Activated gamma-delta T cell (primary cell): ENCODE measurements around the gene EYS.

ENCODE experiments used
- DNase-seq: peaks from one replicate; lab custom pipeline; 2025; lab: John Stamatoyannopoulos, UW

The EYS gene

GRCh38 chr6:64838726-64839125 is 868.3 kb downstream of the EYS start:
- DNase-seq, result no peak

DNA sequence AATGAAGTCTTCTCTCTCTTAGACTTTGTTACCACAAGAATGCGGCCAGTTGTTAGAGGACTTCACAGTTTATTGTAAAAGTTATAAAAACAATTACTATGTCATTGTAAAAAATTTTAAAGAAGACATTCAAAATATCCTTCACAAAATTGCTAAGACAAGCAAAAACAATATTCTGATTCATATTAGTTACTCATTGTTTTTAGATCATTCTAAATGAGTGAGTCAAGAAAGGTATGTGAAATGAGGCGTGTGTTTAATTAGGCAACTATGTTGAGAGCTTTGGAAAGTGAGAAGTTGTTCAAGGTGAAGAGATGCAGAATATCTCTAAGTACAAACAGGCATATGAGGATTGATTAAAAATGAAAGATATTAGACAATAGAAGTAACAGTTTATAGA is 875.3 kb downstream of the EYS start:
- no peak for DNase-seq

DNA sequence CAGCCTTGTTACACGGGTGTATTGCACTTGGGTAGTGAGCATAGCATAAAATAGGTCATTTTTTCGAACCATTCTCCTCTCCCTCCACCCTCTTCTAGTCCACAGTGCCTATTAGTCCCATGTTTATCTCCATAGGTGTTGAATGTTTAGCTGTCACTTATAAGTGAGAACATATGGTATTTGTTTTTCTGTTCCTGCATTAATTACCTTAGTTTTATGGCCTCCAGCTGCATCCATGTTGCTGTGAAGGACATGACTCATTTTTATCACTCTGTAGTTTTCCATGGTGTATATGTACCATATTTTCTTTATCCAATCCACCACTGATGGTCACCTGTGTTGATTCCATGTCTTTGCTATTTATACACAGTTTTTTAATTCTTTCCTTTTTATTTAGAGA is 889.5 kb downstream of the EYS start:
- no peak for DNase-seq

DNA sequence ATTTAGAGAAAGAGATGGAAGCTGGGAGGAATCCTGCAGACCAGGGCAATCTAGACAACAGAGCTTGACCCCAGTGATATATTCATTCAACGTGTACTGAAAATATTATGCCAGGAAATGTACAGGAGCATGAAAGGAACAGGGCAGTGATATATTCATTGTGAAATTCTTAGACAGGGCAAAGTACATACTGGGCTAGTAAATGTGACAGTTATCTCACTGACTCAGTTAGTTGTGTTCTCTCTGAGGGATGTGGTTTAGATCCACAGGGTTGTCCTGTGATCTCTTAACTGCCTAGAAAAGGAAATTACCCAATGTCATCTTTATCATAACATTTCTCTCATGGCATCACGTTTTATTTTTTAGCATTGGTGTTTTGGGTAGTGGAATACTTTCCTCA is 891.3 kb downstream of the EYS start:
- DNase-seq, result no peak

DNA sequence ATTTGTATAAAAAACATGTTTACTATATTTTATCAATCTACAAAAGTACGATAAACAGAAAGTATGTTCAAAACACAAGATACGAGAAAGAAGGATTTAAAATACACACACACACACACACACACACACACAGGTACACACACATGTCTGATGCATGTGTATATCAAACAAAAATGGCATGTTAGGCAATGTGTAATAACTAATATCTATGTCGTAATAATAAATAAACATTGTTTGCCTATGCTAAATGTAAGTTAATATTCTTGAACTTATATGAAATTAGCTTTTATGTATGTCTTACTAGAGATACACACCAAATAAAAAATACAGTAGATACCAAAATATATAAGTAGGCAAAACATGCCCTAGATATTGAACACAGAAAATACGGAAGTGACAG is 894.9 kb downstream of the EYS start:
- DNase-seq, result no peak

- DNase-seq, result no peak
These were observed 895.9 kb downstream of the EYS start for GRCh38 chr6:64811119-64811518.

DNA sequence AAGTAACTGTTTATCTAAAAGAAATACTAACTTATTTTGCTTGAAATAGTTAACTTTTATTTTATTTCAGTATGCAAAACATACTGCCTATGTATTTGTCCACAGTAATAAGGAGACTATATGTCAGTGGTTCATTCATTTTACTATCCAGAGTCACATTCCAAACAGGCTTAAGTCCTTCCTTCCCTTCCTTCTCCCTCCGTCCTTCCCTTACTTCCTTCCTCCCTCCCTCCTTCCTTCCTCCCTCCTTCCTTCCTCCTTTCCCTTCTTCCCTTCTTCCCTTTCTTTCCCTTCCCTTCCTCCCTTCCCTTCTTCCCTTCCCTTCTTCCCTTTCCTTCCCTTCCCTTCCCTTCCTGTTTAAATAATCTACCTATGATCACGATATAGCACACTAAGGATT is 899.2 kb downstream of the EYS start:
- no peak for DNase-seq

GRCh38 chr6:64803470-64804166 is 903.4 kb downstream of the EYS start:
- DNase-seq, result no peak

DNA sequence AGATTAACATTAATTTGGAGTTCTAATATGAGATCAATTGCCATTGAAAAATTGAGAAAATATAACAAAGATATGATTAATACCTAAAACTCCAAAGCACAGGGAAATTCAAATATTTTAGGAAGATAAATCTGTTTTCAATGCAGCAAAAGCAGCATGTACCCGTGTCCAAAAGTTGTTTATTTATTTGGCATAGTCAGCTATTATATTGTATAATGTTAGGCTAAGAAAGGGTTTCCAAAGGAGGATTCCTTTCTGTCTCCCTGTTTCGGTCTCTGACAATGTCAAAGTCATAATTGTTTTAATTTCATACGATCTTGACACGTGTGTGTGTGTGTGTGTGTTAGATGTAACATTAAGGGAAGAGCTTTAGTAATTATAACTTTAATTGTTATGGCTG is 914.5 kb downstream of the EYS start:
- DNase-seq, result no peak

- no peak for DNase-seq
These were observed 917.5 kb downstream of the EYS start for GRCh38 chr6:64789476-64789875.

GRCh38 chr6:64786736-64787135 is 920.3 kb downstream of the EYS start:
- no peak for DNase-seq

DNA sequence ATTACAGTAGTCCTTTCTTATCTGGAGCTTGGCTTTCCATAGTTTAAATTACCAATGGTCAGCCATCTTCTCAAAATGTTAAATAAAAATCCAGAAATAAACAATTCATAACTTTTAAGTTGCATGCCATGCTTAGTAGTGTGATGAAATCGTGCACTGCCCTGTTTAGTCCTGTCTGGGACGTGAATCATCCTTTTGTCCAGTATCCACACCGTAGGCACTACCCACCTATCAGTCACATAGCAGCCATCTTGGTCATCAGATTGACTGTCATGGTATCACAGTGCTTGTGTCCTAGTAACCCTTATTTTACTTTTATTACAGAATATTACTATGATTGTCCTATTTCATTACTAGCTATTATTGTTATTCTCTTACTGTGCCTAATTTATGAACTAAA is 924.1 kb downstream of the EYS start:
- DNase-seq, result no peak

- no peak for DNase-seq
These were observed 928.9 kb downstream of the EYS start for GRCh38 chr6:64777941-64778785.

- DNase-seq, result no peak
These were observed 930.7 kb downstream of the EYS start for GRCh38 chr6:64776359-64776758.

GRCh38 chr6:64774881-64775280 is 932.1 kb downstream of the EYS start:
- DNase-seq, result no peak

GRCh38 chr6:64750910-64751309 is 956.1 kb downstream of the EYS start:
- DNase-seq, result no peak

GRCh38 chr6:64737418-64737817 is 969.6 kb downstream of the EYS start:
- no peak for DNase-seq

GRCh38 chr6:64736421-64736950 is 970.5 kb downstream of the EYS start:
- no peak for DNase-seq

DNA sequence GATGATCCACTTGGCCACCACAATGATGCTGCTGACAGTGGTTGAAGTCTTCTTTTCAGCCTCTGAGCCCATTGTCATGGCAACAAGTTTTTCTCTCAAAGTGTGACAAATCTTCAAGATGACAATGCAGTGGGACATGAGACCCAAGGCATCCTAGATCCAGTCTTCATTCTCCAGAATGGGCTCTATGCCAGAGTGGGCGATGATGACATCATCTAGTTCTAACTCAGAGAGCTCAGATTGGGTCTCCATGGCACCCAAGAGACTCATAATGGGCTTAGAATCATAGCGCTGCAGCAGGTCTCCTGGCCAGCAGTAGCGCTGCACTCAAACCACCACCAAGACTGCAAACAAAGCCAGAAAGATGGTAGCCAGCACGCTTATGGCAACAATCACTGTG is 973.6 kb downstream of the EYS start:
- no peak for DNase-seq

- DNase-seq, result no peak
These were observed 974.1 kb downstream of the EYS start for GRCh38 chr6:64732888-64733287.

DNA sequence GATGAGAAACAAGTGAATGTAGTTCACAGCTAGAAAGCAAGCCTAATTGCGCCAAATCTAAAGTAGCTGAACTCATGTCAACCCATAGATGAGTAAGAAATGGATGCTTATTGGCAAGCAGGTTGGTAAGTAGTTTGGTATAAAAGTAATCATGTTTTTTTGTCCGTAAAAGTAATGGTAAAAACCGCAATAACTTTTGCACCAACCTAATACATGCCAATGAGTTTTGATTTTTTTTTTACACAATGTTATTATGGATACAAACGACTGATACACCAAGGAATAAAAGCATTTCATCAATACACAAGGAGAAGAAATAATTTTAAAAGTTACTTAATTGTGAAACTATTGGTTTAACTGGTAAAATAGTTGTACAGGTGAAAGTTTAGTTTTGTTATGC is 977.5 kb downstream of the EYS start:
- DNase-seq, result no peak

- no peak for DNase-seq
These were observed 980.0 kb downstream of the EYS start for GRCh38 chr6:64727075-64727474.

- no peak for DNase-seq
These were observed 982.9 kb downstream of the EYS start for GRCh38 chr6:64724091-64724490.
